ENCODE data around the gene ADRM1. TPM values are rescaled to one million over a fixed set of nuclear protein-coding genes. Genes with fewer than 3 reads are reported as not detected.

The ADRM1 gene
- total and polyA plus RNA-seq, 10 donors: 60.5 to 112 (median 79.2) TPM

DNA sequence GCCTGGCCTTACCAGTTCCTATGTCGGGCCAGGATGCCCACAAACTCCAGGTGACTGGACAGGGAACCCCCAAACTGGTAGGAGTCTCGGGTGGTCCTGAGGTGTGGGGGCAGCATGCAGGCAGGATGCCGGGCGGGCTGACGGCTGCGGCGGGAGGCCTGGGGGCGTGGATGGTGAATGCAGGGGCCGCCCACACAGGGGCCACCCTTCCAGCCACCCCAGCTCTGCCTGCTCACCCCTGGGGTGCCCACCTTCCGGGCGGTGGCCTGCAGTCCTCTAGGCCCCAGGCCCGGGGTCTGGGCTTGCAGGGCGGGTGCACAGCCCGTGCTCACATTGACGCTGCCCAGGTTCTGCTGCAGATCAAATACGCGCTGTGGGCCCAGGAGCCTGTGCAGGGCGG is 8.4 kb downstream of the ADRM1 start:
- Histone ChIP-seq H3K9me3 (no peaks in the 10 kb centered on the region), H3K36me3 (peaks cover 0 to 98% (median 68%) of the 10 kb centered on the region in 6 donors), H3K27me3 (replicated peaks in 1 of 7) (no peaks in the 10 kb centered on the region), H3K4me1 (peaks cover 0 to 49% (median 19%) of the 10 kb centered on the region in 6 donors), H3K27ac (peak overlapping the region in 5 of 8 donors; percentile 57 to 71 (median 64)), H3K4me3 (peak overlapping the region in 3 of 8 donors; percentile 9 to 28 (median 22))
- WGBS, 5 donors: 85 to 97% (median 86%) methylated on average over 11 to 18 of the region's 18 CpGs
- TF ChIP-seq POLR2A (IDR thresholded peaks at IDR 0.05) (no peak), CTCF (IDR thresholded peaks at IDR 0.05 in 8 of 11, conservative IDR thresholded peaks at IDR 0.05 in 3 of 11) (no peak), POLR2AphosphoS5 (IDR thresholded peaks at IDR 0.05) (no peak)
- DNase-seq: no peak
- intact Hi-C loops (cut with DNase I; ENCODE audit: low total_unique reads): no loop called here

- no peaks in the 10 kb centered on the region for H3K27me3 ChIP-seq (replicated peaks in 1 of 7)
- intact Hi-C loops (cut with DNase I; ENCODE audit: low total_unique reads): no loop called here
- H3K4me3 ChIP-seq: no peak overlapping the region
- 91 to 97% (median 93%) methylated on average over 29 to 60 of the region's 60 CpGs for WGBS, 5 donors
- TF ChIP-seq CTCF (IDR thresholded peaks at IDR 0.05 in 8 of 11, conservative IDR thresholded peaks at IDR 0.05 in 3 of 11) (no peak), POLR2AphosphoS5 (IDR thresholded peaks at IDR 0.05) (no peak), POLR2A (IDR thresholded peaks at IDR 0.05) (no peak)
- H3K4me1 ChIP-seq: peaks cover 0 to 40% (median 11%) of the 10 kb centered on the region in 6 donors
- H3K36me3 ChIP-seq: peaks cover 0 to 98% (median 67%) of the 10 kb centered on the region in 6 donors
- H3K9me3 ChIP-seq: no peaks in the 10 kb centered on the region
- no peak overlapping the region for H3K27ac ChIP-seq
- DNase-seq: no peak
Observed at GRCh38 chr20:62311832-62312661, 9.2 kb downstream of the ADRM1 start.

DNA sequence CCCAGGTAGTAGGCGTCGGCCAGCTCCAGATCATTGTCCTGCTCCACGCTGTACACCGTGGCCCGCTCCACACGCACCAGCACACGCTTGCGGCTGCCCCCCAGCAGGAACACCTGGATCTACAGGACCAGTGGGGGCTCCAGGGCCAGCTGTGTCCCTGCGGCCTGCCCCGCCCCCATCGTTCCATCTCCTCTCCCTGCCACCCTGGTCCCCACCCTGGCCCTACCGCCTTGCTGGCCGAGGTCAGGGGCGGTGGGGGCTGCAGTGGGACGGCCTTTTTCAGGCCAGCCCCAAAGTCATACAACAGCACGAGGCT is 9.8 kb downstream of the ADRM1 start:
- 88 to 95% (median 91%) methylated on average over 13 to 16 of the region's 16 CpGs for WGBS, 5 donors

More for the DNA sequence above, 9.8 kb downstream of the ADRM1 start:
- intact Hi-C loops (cut with DNase I; ENCODE audit: low total_unique reads): no loop called here
- no peak for DNase-seq
- no peak overlapping the region for H3K27ac ChIP-seq
- H3K9me3 ChIP-seq: no peaks in the 10 kb centered on the region
- TF ChIP-seq POLR2A (IDR thresholded peaks at IDR 0.05) (no peak), CTCF (IDR thresholded peaks at IDR 0.05 in 8 of 11, conservative IDR thresholded peaks at IDR 0.05 in 3 of 11) (no peak), POLR2AphosphoS5 (IDR thresholded peaks at IDR 0.05) (no peak)
- H3K4me1 ChIP-seq: peaks cover 0 to 35% (median 8%) of the 10 kb centered on the region in 6 donors
- peaks cover 0 to 98% (median 64%) of the 10 kb centered on the region in 6 donors for H3K36me3 ChIP-seq
- no peaks in the 10 kb centered on the region for H3K27me3 ChIP-seq (replicated peaks in 1 of 7)
- H3K4me3 ChIP-seq: no peak overlapping the region

Data from spleen (tissue), 11 donors.